ENCODE data around the gene LRRC43. TPM values are rescaled to one million over a fixed set of nuclear protein-coding genes. Genes with fewer than 3 reads are reported as not detected.

Gene LRRC43
- total and polyA plus RNA-seq, 7 donors, result 0.05 to 0.36 (median 0.13) TPM; not detected in 2

DNA sequence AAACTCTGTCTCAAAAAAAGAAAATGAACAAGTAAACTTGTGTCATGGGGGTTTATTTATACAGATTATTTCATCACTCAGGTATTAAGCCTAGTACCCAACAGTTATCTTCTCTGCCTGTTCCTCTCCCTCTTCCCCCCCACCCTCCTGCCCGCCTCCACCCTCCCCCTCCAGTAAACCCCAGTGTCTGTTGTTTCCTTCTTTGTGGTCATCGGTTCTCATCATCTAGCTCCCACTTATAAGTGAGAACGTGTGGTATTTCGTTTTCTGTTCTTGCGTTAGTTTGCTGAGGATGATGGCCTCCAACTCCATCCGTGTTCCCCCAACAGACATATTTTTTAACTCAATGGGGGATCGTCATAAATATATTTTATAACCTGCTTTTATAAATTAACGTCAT, 21.2 kb upstream of the LRRC43 start:
- no peaks in the 10 kb centered on the region for H3K27me3 ChIP-seq (ENCODE audit: insufficient read depth in 3 of 3, low read length in 2 of 3)
- H3K9me3 ChIP-seq, result no peaks in the 10 kb centered on the region
- peaks cover 0 to 3% of the 10 kb centered on the region in 2 donors for H3K36me3 ChIP-seq (ENCODE audit: insufficient read depth in 1 of 2, low read depth in 1 of 2)
- no peak for DNase-seq
- no peak for ATAC-seq
- H3K4me1 ChIP-seq, result no peaks in the 10 kb centered on the region
- intact Hi-C loops (cut with DNase I), result no loop called here
- WGBS, 3 donors, result 80 to 83% (median 82%) methylated on average over 8 of the region's 8 CpGs
- H3K4me3 ChIP-seq, result no peak overlapping the region
- TF ChIP-seq, protein P1, sequence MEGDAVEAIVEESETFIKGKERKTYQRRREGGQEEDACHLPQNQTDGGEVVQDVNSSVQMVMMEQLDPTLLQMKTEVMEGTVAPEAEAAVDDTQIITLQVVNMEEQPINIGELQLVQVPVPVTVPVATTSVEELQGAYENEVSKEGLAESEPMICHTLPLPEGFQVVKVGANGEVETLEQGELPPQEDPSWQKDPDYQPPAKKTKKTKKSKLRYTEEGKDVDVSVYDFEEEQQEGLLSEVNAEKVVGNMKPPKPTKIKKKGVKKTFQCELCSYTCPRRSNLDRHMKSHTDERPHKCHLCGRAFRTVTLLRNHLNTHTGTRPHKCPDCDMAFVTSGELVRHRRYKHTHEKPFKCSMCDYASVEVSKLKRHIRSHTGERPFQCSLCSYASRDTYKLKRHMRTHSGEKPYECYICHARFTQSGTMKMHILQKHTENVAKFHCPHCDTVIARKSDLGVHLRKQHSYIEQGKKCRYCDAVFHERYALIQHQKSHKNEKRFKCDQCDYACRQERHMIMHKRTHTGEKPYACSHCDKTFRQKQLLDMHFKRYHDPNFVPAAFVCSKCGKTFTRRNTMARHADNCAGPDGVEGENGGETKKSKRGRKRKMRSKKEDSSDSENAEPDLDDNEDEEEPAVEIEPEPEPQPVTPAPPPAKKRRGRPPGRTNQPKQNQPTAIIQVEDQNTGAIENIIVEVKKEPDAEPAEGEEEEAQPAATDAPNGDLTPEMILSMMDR (IDR thresholded peaks at IDR 0.05), result no peak
- H3K27ac ChIP-seq, result no peak overlapping the region

DNA sequence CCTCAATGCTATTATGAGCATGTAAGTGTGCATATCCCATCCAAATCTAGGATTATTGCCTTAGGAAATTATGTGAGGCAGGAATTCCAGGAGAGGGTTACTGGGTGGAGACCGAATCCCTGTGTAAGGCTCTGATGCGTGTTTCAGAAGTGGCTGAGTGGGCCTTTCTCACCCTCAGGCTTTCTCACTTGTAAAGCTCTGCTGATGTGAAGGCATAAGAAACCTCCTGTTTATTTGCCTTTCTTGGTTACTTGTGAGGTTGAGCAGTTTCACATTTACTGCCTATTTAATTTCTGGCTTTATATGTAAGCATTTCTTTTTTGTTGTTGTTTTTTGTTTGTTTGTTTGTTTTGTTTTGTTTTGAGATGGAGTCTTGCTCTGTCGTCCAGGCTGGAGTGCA, 19.9 kb upstream of the LRRC43 start:
- Histone ChIP-seq H3K27me3 (ENCODE audit: insufficient read depth in 3 of 3, low read length in 2 of 3) (no peaks in the 10 kb centered on the region), H3K9me3 (no peaks in the 10 kb centered on the region), H3K27ac (no peak overlapping the region), H3K4me1 (no peaks in the 10 kb centered on the region), H3K36me3 (ENCODE audit: insufficient read depth in 1 of 2, low read depth in 1 of 2) (no peaks in the 10 kb centered on the region), H3K4me3 (no peak overlapping the region)
- intact Hi-C loops (cut with DNase I), result no loop called here
- WGBS, 3 donors, result 76 to 86% (median 86%) methylated on average over 3 of the region's 3 CpGs
- DNase-seq, result no peak
- TF ChIP-seq, protein P1 (IDR thresholded peaks at IDR 0.05), result no peak
- no peak for ATAC-seq

DNA sequence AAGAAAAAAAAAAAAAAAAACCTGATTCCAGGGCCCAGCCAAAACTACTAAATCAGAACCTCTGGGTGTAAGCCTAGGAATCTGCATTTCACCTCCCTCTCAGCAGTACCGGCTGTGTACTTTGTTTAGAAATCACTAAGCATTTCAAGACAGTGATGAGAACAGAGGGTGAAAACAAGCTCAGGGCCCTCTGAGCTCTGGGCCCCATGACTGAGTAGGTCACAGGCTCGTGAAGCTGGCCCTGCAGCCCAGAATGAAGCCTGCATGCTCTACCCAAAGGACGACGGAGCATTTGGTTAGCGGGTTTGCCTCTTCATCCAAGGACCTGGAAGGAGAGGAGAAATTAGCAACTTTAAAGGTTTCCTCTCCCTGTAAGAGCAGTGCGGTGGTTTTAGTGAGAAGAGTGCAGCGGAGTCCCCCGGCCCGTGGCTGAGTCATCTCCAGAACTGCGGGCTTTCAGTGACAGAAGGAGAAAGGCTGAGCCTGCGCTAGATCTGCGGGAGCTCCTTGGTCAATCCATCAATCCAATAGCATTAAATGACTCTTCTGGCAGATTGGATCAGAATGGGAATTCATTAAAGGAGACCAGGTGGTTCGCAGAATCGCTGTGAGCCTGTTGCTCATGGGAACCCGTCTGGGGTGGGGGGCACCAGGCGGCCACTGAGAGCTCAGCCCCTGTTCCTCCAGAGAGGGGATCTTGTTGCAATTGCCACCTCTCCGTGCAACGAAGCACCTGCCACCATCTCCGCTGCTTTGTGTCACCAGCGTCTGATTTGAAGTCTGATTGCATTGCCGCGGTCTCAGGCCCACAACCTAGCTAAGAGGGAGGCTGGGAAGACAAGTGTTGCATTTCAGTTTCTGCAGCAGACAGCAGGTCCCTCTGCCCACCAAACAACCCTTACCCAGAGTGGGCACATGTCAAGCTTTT, 16.2 kb upstream of the LRRC43 start:
- DNase-seq (no peak), ATAC-seq (peak in 1 of 4 donors; percentile 26)
- no peaks in the 10 kb centered on the region for H3K4me1 ChIP-seq
- H3K4me3 ChIP-seq, result no peak overlapping the region
- no peak overlapping the region for H3K27ac ChIP-seq
- intact Hi-C loops (cut with DNase I), result no loop called here
- TF ChIP-seq, protein P1 (IDR thresholded peaks at IDR 0.05), result no peak
- no peaks in the 10 kb centered on the region for H3K9me3 ChIP-seq
- no peaks in the 10 kb centered on the region for H3K36me3 ChIP-seq (ENCODE audit: insufficient read depth in 1 of 2, low read depth in 1 of 2)
- 68 to 70% (median 68%) methylated on average over 22 of the region's 22 CpGs for WGBS, 3 donors
- no peaks in the 10 kb centered on the region for H3K27me3 ChIP-seq (ENCODE audit: insufficient read depth in 3 of 3, low read length in 2 of 3)

DNA sequence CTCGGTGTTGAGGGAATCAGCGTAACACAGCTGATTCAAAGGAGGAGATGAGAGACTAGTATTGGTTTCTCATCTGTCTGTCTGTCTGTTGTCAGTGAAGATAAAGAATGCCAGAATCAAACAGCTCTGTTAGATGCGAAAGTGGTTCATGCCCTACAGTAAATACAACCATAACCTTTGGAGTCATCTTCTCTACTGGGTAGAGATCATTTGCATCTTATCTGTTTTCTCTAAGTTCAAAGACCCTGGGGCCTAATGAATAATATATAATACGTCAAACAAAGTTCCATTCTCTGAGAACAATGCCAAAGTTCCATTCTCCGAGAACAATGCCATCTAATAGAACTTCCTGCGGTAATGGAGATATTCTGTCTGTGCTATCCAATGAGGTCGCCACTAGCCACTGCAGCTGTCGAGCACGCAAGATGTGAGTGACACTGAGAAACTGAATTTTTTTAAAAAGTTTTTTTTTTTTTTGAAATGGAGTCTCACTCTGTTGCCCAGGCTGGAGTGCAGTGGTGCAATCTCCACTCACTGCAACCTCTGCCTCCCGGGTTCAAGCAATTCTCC, 15.5 kb upstream of the LRRC43 start:
- H3K27me3 ChIP-seq (ENCODE audit: insufficient read depth in 3 of 3, low read length in 2 of 3), result no peaks in the 10 kb centered on the region
- 68 to 72% (median 69%) methylated on average over 10 of the region's 10 CpGs for WGBS, 3 donors
- no peak overlapping the region for H3K27ac ChIP-seq
- H3K9me3 ChIP-seq, result no peaks in the 10 kb centered on the region
- TF ChIP-seq, protein P1 (IDR thresholded peaks at IDR 0.05), result no peak
- no peak overlapping the region for H3K4me3 ChIP-seq
- DNase-seq (no peak), ATAC-seq (no peak)
- intact Hi-C loops (cut with DNase I), result no loop called here
- no peaks in the 10 kb centered on the region for H3K36me3 ChIP-seq (ENCODE audit: insufficient read depth in 1 of 2, low read depth in 1 of 2)
- H3K4me1 ChIP-seq, result no peaks in the 10 kb centered on the region

Measured in psoas muscle (tissue), 8 donors.